Gastroesophageal sphincter (tissue), 4 donors: Measurements from ENCODE around the gene MYO5A. TPM values are rescaled to one million over a fixed set of nuclear protein-coding genes. Genes with fewer than 3 reads are reported as not detected.
"Not testable (repeated sequence)": the region's sequence is repeated elsewhere in the genome, so short reads cannot be mapped to it uniquely, and the experiment has no call there.

Experiments
- ATAC-seq: fragments of 150-250 bp; one replicate; pipeline ENCODE4 v1.9.1; 2016; ENCODE audit warnings: mild to moderate bottlenecking, moderate library complexity
- H3K27ac ChIP-seq, 4 donors: fragments of 200-600 bp; sonication (generic) in 3 of 4; 1 replicate in 3 of 4; 2 replicates in 1 of 4; pipeline ENCODE4 v1.5.1; 2016 to 2019
- H3K27me3 ChIP-seq: fragments of 200-600 bp; sonication (generic); one replicate; pipeline ENCODE4 v1.5.1; 2019
- H3K36me3 ChIP-seq, 2 donors: fragments of 200-600 bp; sonication (generic); one replicate each; pipeline ENCODE4 v1.5.1; 2019; ENCODE audit warnings: control low read depth in 1 of 2
- H3K4me1 ChIP-seq, 3 donors: fragments of 200-600 bp; sonication (generic); 1 replicate in 2 of 3; 2 replicates in 1 of 3; pipeline ENCODE4 v1.5.1; 2016 to 2019; ENCODE audit warnings: control low read depth in 2 of 3
- H3K4me3 ChIP-seq, 2 donors: fragments of 200-600 bp; sonication (generic); one replicate each; pipeline ENCODE4 v1.5.1; 2019; ENCODE audit warnings: mild to moderate bottlenecking in 1 of 2, moderate library complexity in 1 of 2
- H3K9me3 ChIP-seq, 3 donors: fragments of 200-600 bp; sonication (generic); one replicate each; pipeline ENCODE4 v1.5.1; 2017 to 2019; ENCODE audit warnings: control low read depth in 2 of 3
- EP300 ChIP-seq: sonication (generic); formaldehyde crosslinking; IDR thresholded peaks from one replicate; pipeline ENCODE4 v1.6.1; 2017; ENCODE audit warnings: antibody characterized with exemption, mild to moderate bottlenecking
- POLR2A ChIP-seq, 2 donors: fragments of 450-650 bp; IDR thresholded peaks; one replicate each; pipeline ENCODE4 v1.6.1; 2017; ENCODE audit warnings: antibody characterized with exemption in 2 of 2, mild to moderate bottlenecking in 2 of 2, moderate library complexity in 1 of 2
- POLR2AphosphoS5 ChIP-seq: sonication (generic); formaldehyde crosslinking; IDR thresholded peaks from one replicate; pipeline ENCODE4 v1.6.1; 2017; ENCODE audit warnings: antibody characterized with exemption
- WGBS, 2 donors: methylation state at CpG; one replicate each; pipeline ENCODE4 v1.1.5; 2018; ENCODE audit warnings: low coverage in 1 of 2; 5-methylcytosine and 5-hydroxymethylcytosine counted together
- total RNA-seq, 4 donors: library from RNA; depleted of rRNA; stranded (reverse); fragments of >200 nt; gene quantifications; one replicate each; pipeline ENCODE4 v1.1.0, GENCODE V29; 2016
- TF ChIP-seq, protein P1 (sequence below), 4 experiments: fragments of 200-600 bp in 2 of 4; fragments of 450-650 bp in 2 of 4; sonication (generic) in 1 of 4; IDR thresholded peaks; one replicate each; pipeline ENCODE4 v1.5.1; 2017 to 2019; ENCODE audit warnings: antibody characterized with exemption in 4 of 4, mild to moderate bottlenecking in 2 of 4, moderate library complexity in 2 of 4

MYO5A gene
- total RNA-seq, 4 donors from 2014 or later: 24.3 to 41.9 (median 31.2) TPM

DNA sequence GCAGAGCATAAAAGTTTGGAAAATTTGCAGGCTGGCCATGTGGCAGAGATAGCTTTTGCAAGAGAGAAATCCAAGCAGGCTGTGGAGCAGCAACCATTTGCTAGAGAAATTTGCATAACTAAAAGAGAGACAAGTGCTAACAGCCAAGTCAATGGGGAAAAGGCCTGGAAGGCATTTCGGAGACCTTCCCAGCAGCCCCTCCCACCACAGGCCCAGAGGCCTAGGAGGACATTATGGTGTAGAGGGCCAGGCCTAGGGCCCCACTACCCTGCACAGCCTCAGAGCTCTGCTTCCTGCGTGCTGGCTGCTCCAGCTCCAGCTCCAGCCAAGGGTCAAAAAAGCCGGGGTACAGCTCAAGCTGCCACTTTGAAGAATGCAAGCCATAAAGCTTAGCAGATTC, 82.7 kb downstream of the MYO5A start:
- WGBS, 2 donors: 93% methylated on average over 3 of the region's 3 CpGs; no CpG with 5 or more reads in 1 of the 2 donors
- TF ChIP-seq EP300 (no peak), POLR2A (IDR thresholded peaks at IDR 0.05) (no peak), POLR2AphosphoS5 (no peak)
- TF ChIP-seq, protein P1, sequence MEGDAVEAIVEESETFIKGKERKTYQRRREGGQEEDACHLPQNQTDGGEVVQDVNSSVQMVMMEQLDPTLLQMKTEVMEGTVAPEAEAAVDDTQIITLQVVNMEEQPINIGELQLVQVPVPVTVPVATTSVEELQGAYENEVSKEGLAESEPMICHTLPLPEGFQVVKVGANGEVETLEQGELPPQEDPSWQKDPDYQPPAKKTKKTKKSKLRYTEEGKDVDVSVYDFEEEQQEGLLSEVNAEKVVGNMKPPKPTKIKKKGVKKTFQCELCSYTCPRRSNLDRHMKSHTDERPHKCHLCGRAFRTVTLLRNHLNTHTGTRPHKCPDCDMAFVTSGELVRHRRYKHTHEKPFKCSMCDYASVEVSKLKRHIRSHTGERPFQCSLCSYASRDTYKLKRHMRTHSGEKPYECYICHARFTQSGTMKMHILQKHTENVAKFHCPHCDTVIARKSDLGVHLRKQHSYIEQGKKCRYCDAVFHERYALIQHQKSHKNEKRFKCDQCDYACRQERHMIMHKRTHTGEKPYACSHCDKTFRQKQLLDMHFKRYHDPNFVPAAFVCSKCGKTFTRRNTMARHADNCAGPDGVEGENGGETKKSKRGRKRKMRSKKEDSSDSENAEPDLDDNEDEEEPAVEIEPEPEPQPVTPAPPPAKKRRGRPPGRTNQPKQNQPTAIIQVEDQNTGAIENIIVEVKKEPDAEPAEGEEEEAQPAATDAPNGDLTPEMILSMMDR (IDR thresholded peaks at IDR 0.05): no peak
- H3K4me3 ChIP-seq: no peak overlapping the region
- H3K9me3 ChIP-seq: no peaks in the 10 kb centered on the region
- peaks cover 0 to 27% (median 12%) of the 10 kb centered on the region in 3 donors for H3K4me1 ChIP-seq
- no peaks in the 10 kb centered on the region for H3K27me3 ChIP-seq
- H3K27ac ChIP-seq: no peak overlapping the region
- ATAC-seq: no peak
- no peaks in the 10 kb centered on the region for H3K36me3 ChIP-seq

DNA sequence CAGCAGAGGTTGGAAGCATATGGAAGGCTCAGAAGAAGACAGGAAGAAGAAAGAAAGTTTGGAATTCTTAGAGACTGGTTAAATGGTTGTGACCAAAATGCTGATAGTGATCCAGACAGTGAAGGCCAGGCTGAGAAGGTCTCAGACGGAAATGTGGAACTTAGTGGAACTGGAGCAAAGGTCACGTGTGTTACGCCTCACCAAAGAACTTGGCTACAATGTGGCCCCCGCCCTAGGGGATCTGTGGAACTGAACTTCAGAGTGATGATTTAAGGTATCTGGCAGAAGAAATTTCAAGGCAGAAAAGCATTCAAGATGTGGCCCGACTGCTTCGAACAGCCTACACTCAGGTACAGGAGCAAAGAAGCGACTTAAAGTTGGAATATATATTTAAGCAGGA, 83.1 kb downstream of the MYO5A start:
- H3K4me3 ChIP-seq: no peak overlapping the region
- WGBS, 2 donors: 72 to 93% methylated on average over 6 to 7 of the region's 7 CpGs
- H3K36me3 ChIP-seq: no peaks in the 10 kb centered on the region
- no peaks in the 10 kb centered on the region for H3K27me3 ChIP-seq
- ATAC-seq: peak; percentile 55
- H3K9me3 ChIP-seq: no peaks in the 10 kb centered on the region
- H3K27ac ChIP-seq: no peak overlapping the region
- peaks cover 0 to 29% (median 12%) of the 10 kb centered on the region in 3 donors for H3K4me1 ChIP-seq
- TF ChIP-seq POLR2AphosphoS5 (no peak), EP300 (no peak), POLR2A (IDR thresholded peaks at IDR 0.05) (no peak)

DNA sequence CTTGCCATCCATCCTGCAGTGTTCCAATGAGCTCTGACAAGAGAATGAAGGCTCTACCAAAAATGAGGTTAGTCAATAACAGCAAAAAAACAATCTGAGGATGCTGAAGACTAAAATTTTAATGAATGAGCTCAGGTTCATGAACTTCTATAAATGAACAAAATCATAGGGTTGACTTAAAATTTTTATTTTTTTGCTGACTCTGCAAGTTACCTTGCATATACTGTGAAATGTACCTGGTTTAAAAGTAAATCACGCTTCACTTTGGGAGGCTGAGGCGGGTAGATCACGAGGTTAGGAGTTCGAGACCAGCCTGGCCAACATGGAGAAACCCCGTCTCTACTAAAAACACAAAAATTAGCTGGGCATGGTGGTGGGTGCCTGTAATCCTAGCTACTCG, 85.5 kb downstream of the MYO5A start:
- not testable (repeated sequence) for ATAC-seq, H3K9me3 ChIP-seq, H3K27me3 ChIP-seq, H3K27ac ChIP-seq, H3K4me3 ChIP-seq, H3K36me3 ChIP-seq
- H3K4me1 ChIP-seq: peaks cover 0 to 36% (median 12%) of the 10 kb centered on the region in 3 donors
- WGBS, 2 donors: 93% methylated on average over 6 of the region's 6 CpGs; no CpG with 5 or more reads in 1 of the 2 donors

DNA sequence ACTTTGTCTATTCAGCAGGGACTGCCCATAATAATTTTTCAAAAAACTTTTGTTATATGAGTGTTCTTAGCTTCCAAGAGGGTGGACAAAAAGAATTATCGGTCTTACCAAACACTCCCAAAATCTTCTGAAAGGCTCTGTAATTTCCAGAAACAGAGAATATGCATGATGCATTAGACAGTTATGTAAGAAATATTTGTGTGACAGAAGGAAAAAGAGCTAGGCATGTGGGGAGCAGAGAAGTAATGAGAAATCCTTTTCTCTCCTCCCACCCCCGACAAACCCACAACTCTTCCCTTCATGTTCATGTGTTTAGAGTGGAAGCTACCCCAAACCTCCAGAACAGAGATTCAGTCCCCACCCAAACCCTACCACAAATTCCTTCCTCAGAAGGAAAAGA, 86.8 kb downstream of the MYO5A start:
- Histone ChIP-seq H3K27me3 (no peaks in the 10 kb centered on the region), H3K9me3 (no peaks in the 10 kb centered on the region), H3K36me3 (no peaks in the 10 kb centered on the region), H3K4me3 (no peak overlapping the region), H3K4me1 (peaks cover 0 to 28% (median 7%) of the 10 kb centered on the region in 3 donors), H3K27ac (peak overlapping the region in 1 of 4 donors; percentile 32)
- ATAC-seq: no peak
- TF ChIP-seq, protein P1 (IDR thresholded peaks at IDR 0.05): no peak
- TF ChIP-seq POLR2A (IDR thresholded peaks at IDR 0.05): no peak
- no peak for TF ChIP-seq EP300
- no peak for TF ChIP-seq POLR2AphosphoS5
- 72 to 89% methylated on average over 2 of the region's 2 CpGs for WGBS, 2 donors

DNA sequence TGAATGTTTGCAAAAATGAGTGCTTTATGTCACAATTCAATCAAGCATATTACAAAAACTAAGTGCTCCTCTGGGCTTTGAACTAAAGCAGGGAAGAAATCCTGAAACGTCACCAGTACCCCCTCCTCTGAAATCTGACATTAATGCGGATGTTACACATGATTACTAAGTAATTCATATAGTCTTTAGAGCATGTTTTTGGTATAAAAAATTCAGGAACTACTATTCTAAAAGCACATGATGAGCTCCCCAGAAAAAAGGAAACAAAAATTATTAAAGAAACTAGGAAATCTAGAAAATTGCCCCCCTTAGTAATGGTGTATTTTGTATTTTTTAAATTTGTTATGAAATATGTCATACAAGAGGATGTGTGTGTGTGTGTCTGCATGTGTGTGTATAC, 87.7 kb downstream of the MYO5A start:
- 49 to 79% methylated on average over 2 of the region's 2 CpGs for WGBS, 2 donors
- peaks cover 0 to 26% (median 4%) of the 10 kb centered on the region in 3 donors for H3K4me1 ChIP-seq
- H3K27ac ChIP-seq: no peak overlapping the region
- no peaks in the 10 kb centered on the region for H3K36me3 ChIP-seq
- ATAC-seq: no peak
- no peak for TF ChIP-seq EP300
- TF ChIP-seq POLR2A (IDR thresholded peaks at IDR 0.05): no peak
- TF ChIP-seq POLR2AphosphoS5: no peak
- TF ChIP-seq, protein P1 (IDR thresholded peaks at IDR 0.05): no peak
- H3K27me3 ChIP-seq: no peaks in the 10 kb centered on the region
- H3K9me3 ChIP-seq: no peaks in the 10 kb centered on the region
- H3K4me3 ChIP-seq: no peak overlapping the region

DNA sequence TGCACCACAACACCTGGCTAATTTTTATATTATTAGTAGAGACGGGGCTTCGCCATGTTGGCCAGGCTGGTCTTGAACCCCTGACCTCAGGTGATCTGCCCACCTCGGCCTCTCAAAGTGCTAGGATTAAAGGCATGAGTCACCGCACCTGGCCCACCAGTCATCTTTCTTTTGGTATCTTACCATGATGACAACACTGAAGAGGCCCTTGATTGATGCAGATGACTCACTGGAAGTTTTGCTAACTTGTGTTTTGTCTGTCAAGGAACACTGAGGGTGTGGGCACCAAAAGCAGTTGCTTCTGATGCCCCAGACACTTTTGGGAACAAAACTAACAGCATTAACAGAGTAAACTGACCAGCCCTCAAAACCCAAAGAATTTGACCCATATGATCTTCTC, 88.3 kb downstream of the MYO5A start:
- no peaks in the 10 kb centered on the region for H3K9me3 ChIP-seq
- no peaks in the 10 kb centered on the region for H3K27me3 ChIP-seq
- 64 to 100% methylated on average over 1 to 2 of the region's 4 CpGs for WGBS, 2 donors
- TF ChIP-seq, protein P1 (IDR thresholded peaks at IDR 0.05): no peak
- no peak for TF ChIP-seq POLR2AphosphoS5
- no peak for TF ChIP-seq POLR2A (IDR thresholded peaks at IDR 0.05)
- TF ChIP-seq EP300: no peak
- no peak overlapping the region for H3K4me3 ChIP-seq
- no peak overlapping the region for H3K27ac ChIP-seq
- ATAC-seq: no peak
- H3K36me3 ChIP-seq: no peaks in the 10 kb centered on the region
- H3K4me1 ChIP-seq: peaks cover 0 to 21% (median 0%) of the 10 kb centered on the region in 3 donors
